LNCaP clone FGC (cell line): ENCODE data around the gene MUC5B.

ENCODE experiments used
- DNase-seq: peaks from one replicate; pipeline ENCODE4 v3.0.0-alpha.2; 2011; ENCODE audit warnings: low read depth
- H3K4me3 ChIP-seq: 2 replicates; pipeline ENCODE4 v1.5.1; 2011; ENCODE audit warnings: mild to moderate bottlenecking, low read depth, low read length, control low read depth
- CTCF ChIP-seq: IDR thresholded peaks from 2 replicates; pipeline ENCODE4 v1.5.1; 2012; ENCODE audit warnings: mild to moderate bottlenecking; ENCODE audit not compliant: control insufficient read depth, insufficient read depth; ENCODE audit errors: extremely low read depth

MUC5B gene

GRCh38 chr11:1289211-1289935, 66.5 kb downstream of the MUC5B start:
- no peak overlapping the region for H3K4me3 ChIP-seq
- no peak for DNase-seq
- no peak for TF ChIP-seq CTCF

- no peak overlapping the region for H3K4me3 ChIP-seq
- no peak for TF ChIP-seq CTCF
- no peak for DNase-seq
Observed at GRCh38 chr11:1290052-1291040, 67.5 kb downstream of the MUC5B start.

- no peak for TF ChIP-seq CTCF
- H3K4me3 ChIP-seq: no peak overlapping the region
- no peak for DNase-seq
Observed at GRCh38 chr11:1291295-1292017, 68.6 kb downstream of the MUC5B start.

- TF ChIP-seq CTCF: no peak
- no peak for DNase-seq
- H3K4me3 ChIP-seq: no peak overlapping the region
Observed at GRCh38 chr11:1292018-1292643, 69.3 kb downstream of the MUC5B start.

GRCh38 chr11:1292644-1293618, 70.1 kb downstream of the MUC5B start:
- no peak overlapping the region for H3K4me3 ChIP-seq
- TF ChIP-seq CTCF: no peak
- DNase-seq: no peak
